ENCODE data around the gene ZNF846.

DNA sequence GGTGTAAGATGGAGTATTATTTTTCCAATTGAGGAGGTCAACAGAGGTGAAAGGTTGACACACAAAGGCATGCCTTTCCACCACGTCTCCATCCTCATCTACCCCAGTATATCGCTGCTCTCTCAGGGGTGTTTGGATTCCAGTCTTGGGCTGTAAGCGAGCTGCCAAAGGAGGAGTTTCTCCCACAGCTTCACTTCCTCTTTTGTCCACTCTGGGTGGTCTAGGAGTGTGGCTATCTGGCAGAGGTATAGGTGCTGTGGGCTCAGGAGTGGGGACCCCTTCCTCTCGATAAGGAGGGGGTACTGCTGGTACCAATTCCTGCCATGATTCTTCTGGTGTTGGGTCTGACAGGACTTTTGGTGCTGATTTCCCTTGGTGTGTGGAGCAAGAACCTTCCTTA, 39.4 kb downstream of the ZNF846 start:
- no peak for TF ChIP-seq POLR2A (IDR thresholded peaks at IDR 0.05)
- TF ChIP-seq CTCF (IDR thresholded peaks at IDR 0.05): no peak

All from testis (tissue), 2 donors.